Fibroblast of lung (primary cell): Measurements from ENCODE around the gene CDR2. TPM values are rescaled to one million over a fixed set of nuclear protein-coding genes. Genes with fewer than 3 reads are reported as not detected.

Experiments used
- DNase-seq, 2 donors: peaks; one replicate each; pipeline versions ENCODE4 v3.0.0 to v3.0.0-alpha.2; 2010; ENCODE audit warnings: low read depth in 2 of 2
- H2AFZ ChIP-seq: 2 replicates; pipeline ENCODE4 v1.5.1; 2012; ENCODE audit warnings: low read length, control low read depth, inconsistent platforms
- H3K27ac ChIP-seq: 2 replicates; pipeline ENCODE4 v1.5.1; 2011; ENCODE audit warnings: low read length, control low read depth; ENCODE audit not compliant: insufficient read depth
- H3K27me3 ChIP-seq: 2 replicates; pipeline ENCODE4 v1.5.1; 2011; ENCODE audit warnings: mild to moderate bottlenecking, low read length; ENCODE audit not compliant: control insufficient read depth, insufficient read depth
- H3K36me3 ChIP-seq: 2 replicates; pipeline ENCODE4 v1.5.1; 2011; ENCODE audit warnings: low read length; ENCODE audit not compliant: control insufficient read depth, insufficient read depth
- H3K4me1 ChIP-seq: 2 replicates; pipeline ENCODE4 v1.5.1; 2011; ENCODE audit warnings: low read length; ENCODE audit not compliant: control insufficient read depth, insufficient read depth; ENCODE audit errors: extremely low read depth
- H3K4me2 ChIP-seq: 2 replicates; pipeline ENCODE4 v1.5.1; 2011; ENCODE audit warnings: low read length, control low read depth; ENCODE audit not compliant: insufficient read depth; ENCODE audit errors: extremely low read depth
- H3K4me3 ChIP-seq, 4 experiments: fragments of 200-600 bp in 1 of 4; sonication (generic) in 1 of 4; replicated peaks in 1 of 4; 2 replicates each; pipeline ENCODE4 v1.5.1; 2011 to 2016; ENCODE audit warnings: low read length in 4 of 4, low read depth in 3 of 4, mild to moderate bottlenecking in 3 of 4, control low read depth in 2 of 4, inconsistent platforms in 1 of 4, mixed read lengths in 1 of 4; ENCODE audit not compliant: insufficient read depth in 1 of 4; ENCODE audit errors: control extremely low read depth in 1 of 4
- H3K79me2 ChIP-seq: 2 replicates; pipeline ENCODE4 v1.5.1; 2012; ENCODE audit warnings: mild to moderate bottlenecking, low read length, inconsistent platforms; ENCODE audit not compliant: control insufficient read depth, insufficient read depth
- H3K9ac ChIP-seq: 2 replicates; pipeline ENCODE4 v1.5.1; 2011; ENCODE audit warnings: mild to moderate bottlenecking, low read length, control low read depth; ENCODE audit not compliant: insufficient read depth
- H3K9me3 ChIP-seq: 2 replicates; pipeline ENCODE4 v1.5.1; 2012; ENCODE audit warnings: low read depth, low read length; ENCODE audit not compliant: control insufficient read depth, insufficient read depth
- H4K20me1 ChIP-seq: 2 replicates; pipeline ENCODE4 v1.5.1; 2011; ENCODE audit warnings: low read length; ENCODE audit not compliant: control insufficient read depth, insufficient read depth; ENCODE audit errors: extremely low read depth
- CTCF ChIP-seq, 2 donors: IDR thresholded peaks in 1 of 2; conservative IDR thresholded peaks in 1 of 2; 1 replicate in 1 of 2; 2 replicates in 1 of 2; pipeline ENCODE4 v1.5.1; 2011 to 2012; ENCODE audit warnings: low read length in 2 of 2, control low read depth in 1 of 2, inconsistent platforms in 1 of 2, low read depth in 1 of 2, mild to moderate bottlenecking in 1 of 2
- EZH2 ChIP-seq: IDR thresholded peaks from 2 replicates; pipeline ENCODE4 v1.5.1; 2012; ENCODE audit warnings: low read length, control low read depth, mild to moderate bottlenecking; ENCODE audit errors: missing control alignments
- polyA minus RNA-seq: library from RNA; depleted of rRNA, polyadenylated mRNA; stranded (reverse); fragments of >200 nt; gene quantifications from 2 replicates; pipeline ENCODE4 v1.2.3, GENCODE V29; 2011; ENCODE audit warnings: low replicate concordance
- polyA plus RNA-seq, 2 donors: library from polyadenylated mRNA; depleted of rRNA in 1 of 2; stranded (reverse) in 1 of 2; unstranded in 1 of 2; fragments of >200 nt; gene quantifications; 2 replicates each; pipeline ENCODE4 v1.2.1, GENCODE V29; 2011 to 2012; ENCODE audit warnings: missing spikeins in 1 of 2
- total RNA-seq: library from RNA; depleted of rRNA; stranded (reverse); fragments of >200 nt; gene quantifications from 2 replicates; pipeline ENCODE4 v1.2.1, GENCODE V29; 2014

The CDR2 gene
- total RNA-seq (53.7 and 73.8 TPM in 2 replicates), polyA plus RNA-seq (54.1 and 60.1 TPM in 2 replicates), polyA minus RNA-seq (8.6 and 15.3 TPM in 2 replicates)
- 37.3 and 39.1 TPM in 2 replicates for polyA plus RNA-seq (2012)

- Histone ChIP-seq H3K4me3 (peak within 1 kb of the TSS; percentile 85 to 92 (median 88)), H4K20me1 (no peaks in the 10 kb centered on the region), H3K9ac (peak within 1 kb of the TSS; percentile 92), H3K9me3 (no peaks in the 10 kb centered on the region), H3K27me3 (no peaks in the 10 kb centered on the region), H3K27ac (peak within 1 kb of the TSS; percentile 89), H2AFZ (peak within 1 kb of the TSS; percentile 66), H3K4me1 (peaks cover 6% of the 10 kb centered on the region), H3K79me2 (peaks cover 37% of the 10 kb centered on the region), H3K36me3 (no peaks in the 10 kb centered on the region), H3K4me2 (peak within 1 kb of the TSS; percentile 96)
- DNase-seq: peak; percentile 93 to 96
- TF ChIP-seq CTCF (conservative IDR thresholded peaks at IDR 0.05 in 1 of 2, IDR thresholded peaks at IDR 0.05 in 1 of 2; ENCODE audit: low read depth in 1 of 2, low read length in 2 of 2): no peak
- no peak for TF ChIP-seq EZH2
Observed at GRCh38 chr16:22374311-22375116, at the start of gene CDR2. TSS of gene CDR2 (minus strand) at chr16:22374619. CDS start at chr16:22374309, 310 bp downstream.

- Histone ChIP-seq H3K4me2 (peak overlapping the region; percentile 48), H2AFZ (no peak overlapping the region), H3K36me3 (peaks cover 4% of the 10 kb centered on the region), H3K4me3 (no peak overlapping the region), H3K79me2 (no peaks in the 10 kb centered on the region), H3K4me1 (peaks cover 13% of the 10 kb centered on the region), H4K20me1 (no peaks in the 10 kb centered on the region), H3K27ac (peak overlapping the region; percentile 73), H3K9me3 (no peaks in the 10 kb centered on the region), H3K27me3 (no peaks in the 10 kb centered on the region), H3K9ac (no peak overlapping the region)
- no peak for DNase-seq
- no peak for TF ChIP-seq EZH2
- TF ChIP-seq CTCF (conservative IDR thresholded peaks at IDR 0.05 in 1 of 2, IDR thresholded peaks at IDR 0.05 in 1 of 2; ENCODE audit: low read depth in 1 of 2, low read length in 2 of 2): no peak
Observed at GRCh38 chr16:22423716-22424115, 49.3 kb upstream of the CDR2 start.

GRCh38 chr16:22421136-22421535 lies 46.7 kb upstream of the CDR2 start:
- Histone ChIP-seq H2AFZ (no peak overlapping the region), H3K9ac (no peak overlapping the region), H3K27me3 (no peaks in the 10 kb centered on the region), H3K9me3 (no peaks in the 10 kb centered on the region), H3K79me2 (no peaks in the 10 kb centered on the region), H3K4me3 (no peak overlapping the region), H3K27ac (no peak overlapping the region), H3K4me1 (peaks cover 13% of the 10 kb centered on the region), H3K4me2 (no peak overlapping the region), H4K20me1 (no peaks in the 10 kb centered on the region), H3K36me3 (peaks cover 2% of the 10 kb centered on the region)
- TF ChIP-seq CTCF (conservative IDR thresholded peaks at IDR 0.05 in 1 of 2, IDR thresholded peaks at IDR 0.05 in 1 of 2; ENCODE audit: low read depth in 1 of 2, low read length in 2 of 2) (no peak), EZH2 (no peak)
- DNase-seq: no peak
